GM18951 (cell line): Measurements from ENCODE around the gene PEAR1.

Source experiments
- POLR2A ChIP-seq: IDR thresholded peaks from 4 replicates; pipeline ENCODE4 v1.6.1; 2011; ENCODE audit warnings: mild to moderate bottlenecking; ENCODE audit not compliant: insufficient read length, insufficient read depth; ENCODE audit errors: extremely low read depth
- in situ Hi-C: fragments of 300-500 bp; cut with MboI; formaldehyde crosslinking; loops from one replicate; pipeline ENCODE4 v1.12.0; 2022; ENCODE audit warnings: low sequenced_read_pairs, mixed read lengths, inconsistent platforms; ENCODE audit not compliant: unreplicated experiment

PEAR1 gene

GRCh38 chr1:156893048-156893953 is at the start of gene PEAR1:
PEAR1 (plus strand) TSS chr1:156893718; CDS start chr1:156903927, 10,209 bp downstream.
- in situ Hi-C loops, result no loop called here
- no peak for TF ChIP-seq POLR2A

GRCh38 chr1:156844102-156844501 is 49.4 kb upstream of the PEAR1 start:
- in situ Hi-C loops, result no loop called here
- TF ChIP-seq POLR2A, result no peak

GRCh38 chr1:156844638-156845037 is 48.9 kb upstream of the PEAR1 start:
- in situ Hi-C loops, result no loop called here
- TF ChIP-seq POLR2A, result no peak

- in situ Hi-C loops, result no loop called here
- no peak for TF ChIP-seq POLR2A
These were observed 48.2 kb upstream of the PEAR1 start for GRCh38 chr1:156845055-156845952.

GRCh38 chr1:156845953-156846545 is 47.5 kb upstream of the PEAR1 start:
- in situ Hi-C loops, result no loop called here
- TF ChIP-seq POLR2A, result no peak

- TF ChIP-seq POLR2A, result no peak
- in situ Hi-C loops, result no loop called here
These were observed 46.9 kb upstream of the PEAR1 start for GRCh38 chr1:156846643-156847042.

- no peak for TF ChIP-seq POLR2A
- in situ Hi-C loops, result no loop called here
These were observed 45.7 kb upstream of the PEAR1 start for GRCh38 chr1:156847591-156848460.

GRCh38 chr1:156848461-156849150 is 44.9 kb upstream of the PEAR1 start:
- in situ Hi-C loops, result no loop called here
- no peak for TF ChIP-seq POLR2A

- in situ Hi-C loops, result no loop called here
- no peak for TF ChIP-seq POLR2A
These were observed 44.4 kb upstream of the PEAR1 start for GRCh38 chr1:156849151-156849496.

GRCh38 chr1:156851779-156852417 is 41.6 kb upstream of the PEAR1 start:
- in situ Hi-C loops, result loop anchor here (25.0 kb wide), 1 partner anchor 165 kb away; the partner anchor contains the start of gene NES
- TF ChIP-seq POLR2A, result no peak

GRCh38 chr1:156852418-156852874 is 41.1 kb upstream of the PEAR1 start:
- in situ Hi-C loops, result loop anchor here (25.0 kb wide), 1 partner anchor 165 kb away; the partner anchor contains the start of gene NES
- no peak for TF ChIP-seq POLR2A
